ENCODE measurements around the gene USE1. TPM values are rescaled to one million over a fixed set of nuclear protein-coding genes. Genes with fewer than 3 reads are reported as not detected.
A peak's percentile ranks its signal among the peaks of the same experiment; 100 is the strongest.

The USE1 gene
- total and polyA plus RNA-seq, 4 donors = 22.0 to 60.1 (median 34.8) TPM

GRCh38 chr19:17214508-17215126, 540 bp upstream of the USE1 start:
- no peak for ATAC-seq (ENCODE audit: insufficient read depth, low FRiP score)

GRCh38 chr19:17216058-17216670, 1.0 kb downstream of the USE1 start:
- peaks cover 0 to 13% (median 8%) of the 10 kb centered on the region in 5 donors for H3K4me1 ChIP-seq (ENCODE audit: control insufficient read depth in 5 of 5, insufficient read depth in 5 of 5, low read length in 5 of 5)
- 86 to 91% methylated on average over 13 of the region's 13 CpGs for WGBS, 2 donors
- H3K27me3 ChIP-seq (ENCODE audit: control insufficient read depth in 3 of 3, insufficient read depth in 3 of 3, low read length in 2 of 3) = no peaks in the 10 kb centered on the region
- no peak overlapping the region for H3K9ac ChIP-seq (ENCODE audit: insufficient read depth in 1 of 2, low read length in 2 of 2)
- DNase-seq (no peak), ATAC-seq (ENCODE audit: insufficient read depth, low FRiP score) (no peak)
- TF ChIP-seq, protein P1, sequence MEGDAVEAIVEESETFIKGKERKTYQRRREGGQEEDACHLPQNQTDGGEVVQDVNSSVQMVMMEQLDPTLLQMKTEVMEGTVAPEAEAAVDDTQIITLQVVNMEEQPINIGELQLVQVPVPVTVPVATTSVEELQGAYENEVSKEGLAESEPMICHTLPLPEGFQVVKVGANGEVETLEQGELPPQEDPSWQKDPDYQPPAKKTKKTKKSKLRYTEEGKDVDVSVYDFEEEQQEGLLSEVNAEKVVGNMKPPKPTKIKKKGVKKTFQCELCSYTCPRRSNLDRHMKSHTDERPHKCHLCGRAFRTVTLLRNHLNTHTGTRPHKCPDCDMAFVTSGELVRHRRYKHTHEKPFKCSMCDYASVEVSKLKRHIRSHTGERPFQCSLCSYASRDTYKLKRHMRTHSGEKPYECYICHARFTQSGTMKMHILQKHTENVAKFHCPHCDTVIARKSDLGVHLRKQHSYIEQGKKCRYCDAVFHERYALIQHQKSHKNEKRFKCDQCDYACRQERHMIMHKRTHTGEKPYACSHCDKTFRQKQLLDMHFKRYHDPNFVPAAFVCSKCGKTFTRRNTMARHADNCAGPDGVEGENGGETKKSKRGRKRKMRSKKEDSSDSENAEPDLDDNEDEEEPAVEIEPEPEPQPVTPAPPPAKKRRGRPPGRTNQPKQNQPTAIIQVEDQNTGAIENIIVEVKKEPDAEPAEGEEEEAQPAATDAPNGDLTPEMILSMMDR (IDR thresholded peaks at IDR 0.05; ENCODE audit: control extremely low read depth, extremely low read depth) = no peak
- no peak overlapping the region for H3K4me3 ChIP-seq
- peak overlapping the region in 1 of 2 donors; percentile 89 for H3K27ac ChIP-seq (ENCODE audit: low read depth in 1 of 2, low read length in 1 of 2)
- H3K36me3 ChIP-seq (ENCODE audit: control insufficient read depth in 4 of 4, insufficient read depth in 4 of 4, low read length in 4 of 4) = peaks cover 14 to 38% (median 20%) of the 10 kb centered on the region in 4 donors
- H3K9me3 ChIP-seq (ENCODE audit: control insufficient read depth in 4 of 4, insufficient read depth in 3 of 4, low read length in 3 of 4) = no peaks in the 10 kb centered on the region

More at GRCh38 chr19:17214508-17215126, 540 bp upstream of the USE1 start:
- no peaks in the 10 kb centered on the region for H3K9me3 ChIP-seq (ENCODE audit: control insufficient read depth in 4 of 4, insufficient read depth in 3 of 4, low read length in 3 of 4)
- H3K27ac ChIP-seq (ENCODE audit: low read depth in 1 of 2, low read length in 1 of 2) = peak overlapping the region; percentile 89 to 96
- TF ChIP-seq, protein P1 (IDR thresholded peaks at IDR 0.05; ENCODE audit: control extremely low read depth, extremely low read depth) = no peak
- peaks cover 17 to 50% (median 20%) of the 10 kb centered on the region in 4 donors for H3K36me3 ChIP-seq (ENCODE audit: control insufficient read depth in 4 of 4, insufficient read depth in 4 of 4, low read length in 4 of 4)
- peaks cover 0 to 13% (median 8%) of the 10 kb centered on the region in 5 donors for H3K4me1 ChIP-seq (ENCODE audit: control insufficient read depth in 5 of 5, insufficient read depth in 5 of 5, low read length in 5 of 5)
- 31 to 33% methylated on average over 16 of the region's 16 CpGs for WGBS, 2 donors
- peak overlapping the region; percentile 70 for H3K4me3 ChIP-seq
- H3K27me3 ChIP-seq (ENCODE audit: control insufficient read depth in 3 of 3, insufficient read depth in 3 of 3, low read length in 2 of 3) = no peaks in the 10 kb centered on the region
- peak overlapping the region in 1 of 2 donors; percentile 61 for H3K9ac ChIP-seq (ENCODE audit: insufficient read depth in 1 of 2, low read length in 2 of 2)
- no peak for DNase-seq

GRCh38 chr19:17219286-17219685, 4.1 kb downstream of the USE1 start:
- H3K4me3 ChIP-seq = no peak overlapping the region
- no peaks in the 10 kb centered on the region for H3K27me3 ChIP-seq (ENCODE audit: control insufficient read depth in 3 of 3, insufficient read depth in 3 of 3, low read length in 2 of 3)
- TF ChIP-seq, protein P1 (IDR thresholded peaks at IDR 0.05; ENCODE audit: control extremely low read depth, extremely low read depth) = no peak
- WGBS, 2 donors = 96 to 99% methylated on average over 8 of the region's 8 CpGs
- H3K4me1 ChIP-seq (ENCODE audit: control insufficient read depth in 5 of 5, insufficient read depth in 5 of 5, low read length in 5 of 5) = peaks cover 0 to 13% (median 8%) of the 10 kb centered on the region in 5 donors
- no peak overlapping the region for H3K27ac ChIP-seq (ENCODE audit: low read depth in 1 of 2, low read length in 1 of 2)
- H3K9me3 ChIP-seq (ENCODE audit: control insufficient read depth in 4 of 4, insufficient read depth in 3 of 4, low read length in 3 of 4) = no peaks in the 10 kb centered on the region
- peaks cover 4 to 18% (median 14%) of the 10 kb centered on the region in 4 donors for H3K36me3 ChIP-seq (ENCODE audit: control insufficient read depth in 4 of 4, insufficient read depth in 4 of 4, low read length in 4 of 4)
- ATAC-seq (ENCODE audit: insufficient read depth, low FRiP score) = no peak
- H3K9ac ChIP-seq (ENCODE audit: insufficient read depth in 1 of 2, low read length in 2 of 2) = no peak overlapping the region
- no peak for DNase-seq
